ENCODE measurements around the gene CA11.

CA11 gene

GRCh38 chr19:48611872-48612271 lies 34.1 kb downstream of the CA11 start:
- no peak for DNase-seq

GRCh38 chr19:48609571-48610108 lies 36.3 kb downstream of the CA11 start:
- DNase-seq: no peak

- DNase-seq: peak in 1 of 2 donors; percentile 43
These were observed 37.2 kb downstream of the CA11 start for GRCh38 chr19:48608798-48609263.

- no peak for DNase-seq
These were observed 38.6 kb downstream of the CA11 start for GRCh38 chr19:48607359-48607755.

GRCh38 chr19:48606463-48607358 lies 39.3 kb downstream of the CA11 start, which contains the start of gene SPACA4:
SPACA4 (plus strand) TSS chr19:48606742; CDS start chr19:48606979, 237 bp downstream.
- DNase-seq: no peak

- DNase-seq: no peak
These were observed 42.1 kb downstream of the CA11 start for GRCh38 chr19:48603850-48604249.

GRCh38 chr19:48603449-48603848 lies 42.5 kb downstream of the CA11 start:
- DNase-seq: no peak

- DNase-seq: no peak
These were observed 43.0 kb downstream of the CA11 start for GRCh38 chr19:48603001-48603400.

GRCh38 chr19:48600679-48601417 lies 45.1 kb downstream of the CA11 start:
- DNase-seq: no peak

GRCh38 chr19:48598996-48599700 lies 46.8 kb downstream of the CA11 start:
- no peak for DNase-seq

GRCh38 chr19:48596679-48597465 lies 49.1 kb downstream of the CA11 start:
- DNase-seq: no peak

GRCh38 chr19:48596237-48596636 lies 49.8 kb downstream of the CA11 start:
- no peak for DNase-seq

- DNase-seq: no peak
These were observed 50.2 kb downstream of the CA11 start for GRCh38 chr19:48595833-48596232.

- no peak for DNase-seq
These were observed 50.8 kb downstream of the CA11 start for GRCh38 chr19:48595171-48595570.

GRCh38 chr19:48591021-48591420 lies 55.0 kb downstream of the CA11 start:
- no peak for DNase-seq

- peak; percentile 86 to 88 for DNase-seq
These were observed 57.2 kb downstream of the CA11 start for GRCh38 chr19:48588670-48589401.

Measured in stimulated activated CD4-positive, alpha-beta T cell treated with anti-CD3 and anti-CD28 coated beads, Interleukin-2, amount 100 ng/mL, for 48 hours (primary cell).